Measurements from ENCODE around the gene PDK2.

GRCh38 chr17:50109207-50109606 is 14.1 kb downstream of the PDK2 start:
- TF ChIP-seq POLR2A (IDR thresholded peaks at IDR 0.05; ENCODE audit: low read depth, low read length) = no peak
- TF ChIP-seq SPI1 (IDR thresholded peaks at IDR 0.05; ENCODE audit: low read depth, low read length) = no peak
- TF ChIP-seq TAF1 (IDR thresholded peaks at IDR 0.05; ENCODE audit: low read depth, low read length) = no peak
- TF ChIP-seq POLR2AphosphoS5 (IDR thresholded peaks at IDR 0.05; ENCODE audit: low read depth, low read length) = no peak
- TF ChIP-seq PAX5 (IDR thresholded peaks at IDR 0.05; ENCODE audit: insufficient read depth, low read length, severe bottlenecking) = no peak

Data from GM12891 (cell line).